Parathyroid adenoma (tissue), 2 donors: ENCODE measurements around the gene MYO9B.

Experiments used
- H2AFZ ChIP-seq: fragments of 300-600 bp; sonication (generic); one replicate; pipeline ENCODE4 v1.7.0; 2017; ENCODE audit warnings: antibody characterized with exemption, mild to moderate bottlenecking
- H3K27ac ChIP-seq: fragments of 300-600 bp; sonication (generic); one replicate; pipeline ENCODE4 v1.7.0; 2017
- H3K27me3 ChIP-seq: fragments of 300-600 bp; sonication (generic); one replicate; pipeline ENCODE4 v1.7.0; 2017; ENCODE audit warnings: low read length; ENCODE audit not compliant: control insufficient read depth, insufficient read depth
- H3K36me3 ChIP-seq: fragments of 300-600 bp; sonication (generic); one replicate; pipeline ENCODE4 v1.7.0; 2017; ENCODE audit warnings: low read length; ENCODE audit not compliant: control insufficient read depth, insufficient read depth
- H3K4me1 ChIP-seq: fragments of 300-600 bp; sonication (generic); one replicate; pipeline ENCODE4 v1.7.0; 2017; ENCODE audit warnings: control low read depth
- H3K4me2 ChIP-seq: fragments of 300-600 bp; sonication (generic); one replicate; pipeline ENCODE4 v1.7.0; 2017; ENCODE audit warnings: low read length
- H3K4me3 ChIP-seq: fragments of 300-600 bp; sonication (generic); one replicate; pipeline ENCODE4 v1.7.0; 2017; ENCODE audit warnings: low read depth, low read length
- H3K79me2 ChIP-seq: fragments of 300-600 bp; sonication (generic); one replicate; pipeline ENCODE4 v1.7.0; 2017; ENCODE audit warnings: control low read depth
- H3K9ac ChIP-seq: fragments of 300-600 bp; sonication (generic); one replicate; pipeline ENCODE4 v1.7.0; 2017; ENCODE audit warnings: mild to moderate bottlenecking
- H3K9me3 ChIP-seq: fragments of 300-600 bp; sonication (generic); one replicate; pipeline ENCODE4 v1.7.0; 2017; ENCODE audit warnings: low read length; ENCODE audit not compliant: control insufficient read depth
- TF ChIP-seq, protein P1 (sequence below): fragments of 300-600 bp; sonication (generic); IDR thresholded peaks from one replicate; pipeline ENCODE4 v1.7.0; 2017; ENCODE audit warnings: antibody characterized with exemption, mild to moderate bottlenecking
- donor health status: primary hyperparathyroidism.

Gene MYO9B

DNA sequence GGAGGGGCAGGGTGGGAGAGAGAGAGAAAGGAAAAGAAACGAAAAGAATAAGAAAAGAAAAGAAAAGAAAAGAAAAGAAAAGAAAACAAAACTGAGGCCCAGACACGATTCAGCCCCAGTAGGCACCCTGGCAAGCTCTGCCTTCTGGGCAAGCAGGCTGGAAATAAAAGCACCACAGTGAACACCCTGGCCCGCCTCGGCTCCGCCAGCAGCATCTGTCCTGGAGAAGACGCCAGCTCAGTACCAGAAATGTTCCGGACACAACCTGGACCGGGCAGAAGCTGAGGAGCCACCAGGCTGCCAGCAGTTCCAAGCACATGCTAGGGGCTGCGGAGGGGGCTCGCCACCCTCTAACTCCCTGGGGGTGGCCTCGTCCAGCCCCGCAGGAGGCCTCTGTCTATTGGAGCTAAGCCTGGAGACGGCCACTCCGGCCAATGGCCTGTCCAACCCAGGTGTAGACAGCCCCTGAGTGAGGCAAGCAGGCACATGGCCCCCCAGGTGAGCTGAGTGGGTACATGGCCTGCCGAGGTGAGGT lies 37.5 kb upstream of the MYO9B start:
- Histone ChIP-seq H3K79me2 (no peaks in the 10 kb centered on the region), H3K36me3 (no peaks in the 10 kb centered on the region), H3K9me3 (no peaks in the 10 kb centered on the region), H2AFZ (no peak overlapping the region), H3K4me1 (peaks cover 10% of the 10 kb centered on the region), H3K27ac (no peak overlapping the region), H3K9ac (no peak overlapping the region), H3K4me2 (no peak overlapping the region), H3K27me3 (no peaks in the 10 kb centered on the region), H3K4me3 (no peak overlapping the region)
- TF ChIP-seq, protein P1, sequence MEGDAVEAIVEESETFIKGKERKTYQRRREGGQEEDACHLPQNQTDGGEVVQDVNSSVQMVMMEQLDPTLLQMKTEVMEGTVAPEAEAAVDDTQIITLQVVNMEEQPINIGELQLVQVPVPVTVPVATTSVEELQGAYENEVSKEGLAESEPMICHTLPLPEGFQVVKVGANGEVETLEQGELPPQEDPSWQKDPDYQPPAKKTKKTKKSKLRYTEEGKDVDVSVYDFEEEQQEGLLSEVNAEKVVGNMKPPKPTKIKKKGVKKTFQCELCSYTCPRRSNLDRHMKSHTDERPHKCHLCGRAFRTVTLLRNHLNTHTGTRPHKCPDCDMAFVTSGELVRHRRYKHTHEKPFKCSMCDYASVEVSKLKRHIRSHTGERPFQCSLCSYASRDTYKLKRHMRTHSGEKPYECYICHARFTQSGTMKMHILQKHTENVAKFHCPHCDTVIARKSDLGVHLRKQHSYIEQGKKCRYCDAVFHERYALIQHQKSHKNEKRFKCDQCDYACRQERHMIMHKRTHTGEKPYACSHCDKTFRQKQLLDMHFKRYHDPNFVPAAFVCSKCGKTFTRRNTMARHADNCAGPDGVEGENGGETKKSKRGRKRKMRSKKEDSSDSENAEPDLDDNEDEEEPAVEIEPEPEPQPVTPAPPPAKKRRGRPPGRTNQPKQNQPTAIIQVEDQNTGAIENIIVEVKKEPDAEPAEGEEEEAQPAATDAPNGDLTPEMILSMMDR: no peak

- TF ChIP-seq, protein P1: no peak
- Histone ChIP-seq H3K9ac (no peak overlapping the region), H3K36me3 (no peaks in the 10 kb centered on the region), H3K27me3 (no peaks in the 10 kb centered on the region), H2AFZ (peak overlapping the region; percentile 30), H3K79me2 (no peaks in the 10 kb centered on the region), H3K4me1 (peaks cover 10% of the 10 kb centered on the region), H3K4me3 (no peak overlapping the region), H3K27ac (peak overlapping the region; percentile 45), H3K4me2 (peak overlapping the region; percentile 50), H3K9me3 (no peaks in the 10 kb centered on the region)
Measured at GRCh38 chr19:17041976-17042375, 33.6 kb upstream of the MYO9B start.

GRCh38 chr19:17043744-17044143 lies 31.8 kb upstream of the MYO9B start:
- no peaks in the 10 kb centered on the region for H3K9me3 ChIP-seq
- no peak overlapping the region for H3K27ac ChIP-seq
- TF ChIP-seq, protein P1: no peak
- H3K4me3 ChIP-seq: no peak overlapping the region
- no peak overlapping the region for H3K4me2 ChIP-seq
- H3K4me1 ChIP-seq: peaks cover 10% of the 10 kb centered on the region
- H3K9ac ChIP-seq: no peak overlapping the region
- no peaks in the 10 kb centered on the region for H3K36me3 ChIP-seq
- H3K79me2 ChIP-seq: no peaks in the 10 kb centered on the region
- H3K27me3 ChIP-seq: no peaks in the 10 kb centered on the region
- no peak overlapping the region for H2AFZ ChIP-seq

DNA sequence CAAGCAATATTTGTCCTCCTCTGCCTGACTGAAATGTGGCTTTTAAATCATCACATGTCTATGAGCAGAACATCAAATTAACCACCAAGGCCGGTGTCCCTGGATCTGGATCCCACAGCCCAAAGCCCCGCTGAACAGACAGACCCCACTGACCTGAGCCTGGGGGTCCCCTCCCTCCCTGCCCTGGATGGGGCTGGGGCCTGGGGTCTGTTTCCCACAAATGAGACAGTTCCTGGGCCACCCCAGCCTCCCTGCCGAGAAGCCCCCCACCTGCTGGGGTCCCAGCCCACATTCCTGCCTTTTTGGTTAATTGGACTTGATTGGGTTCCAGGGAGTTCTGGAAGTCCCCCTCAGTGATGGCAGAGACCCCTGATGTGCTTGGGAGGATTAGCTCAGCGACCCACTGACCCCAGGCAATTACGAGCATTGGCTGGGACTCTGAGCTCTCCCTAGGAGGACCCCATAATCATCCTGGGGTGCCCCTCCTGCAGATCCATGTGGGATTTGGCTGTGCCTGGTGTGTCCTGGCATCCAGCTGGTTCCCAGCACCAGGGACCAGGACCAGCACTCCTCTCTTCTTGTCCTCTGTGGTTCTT lies 29.6 kb upstream of the MYO9B start:
- H3K36me3 ChIP-seq: no peaks in the 10 kb centered on the region
- TF ChIP-seq, protein P1: no peak
- no peaks in the 10 kb centered on the region for H3K27me3 ChIP-seq
- H3K4me1 ChIP-seq: peaks cover 10% of the 10 kb centered on the region
- H2AFZ ChIP-seq: no peak overlapping the region
- no peak overlapping the region for H3K27ac ChIP-seq
- H3K9ac ChIP-seq: no peak overlapping the region
- no peak overlapping the region for H3K4me2 ChIP-seq
- H3K4me3 ChIP-seq: no peak overlapping the region
- H3K9me3 ChIP-seq: no peaks in the 10 kb centered on the region
- no peaks in the 10 kb centered on the region for H3K79me2 ChIP-seq

- no peak overlapping the region for H2AFZ ChIP-seq
- H3K27ac ChIP-seq: no peak overlapping the region
- H3K9me3 ChIP-seq: no peaks in the 10 kb centered on the region
- no peaks in the 10 kb centered on the region for H3K4me1 ChIP-seq
- H3K4me2 ChIP-seq: no peak overlapping the region
- H3K36me3 ChIP-seq: no peaks in the 10 kb centered on the region
- no peaks in the 10 kb centered on the region for H3K79me2 ChIP-seq
- TF ChIP-seq, protein P1: no peak
- no peak overlapping the region for H3K9ac ChIP-seq
- no peaks in the 10 kb centered on the region for H3K27me3 ChIP-seq
- no peak overlapping the region for H3K4me3 ChIP-seq
Measured at GRCh38 chr19:17048885-17049453, 26.6 kb upstream of the MYO9B start.
